HAP-1 (cell line): ENCODE data around the gene PLA2G4A.

ENCODE experiments used
- DNase-seq, 2 experiments: peaks; one replicate each; pipeline ENCODE4 v3.0.0-alpha.2; 2016 to 2020; ENCODE audit warnings: low spot score in 2 of 2
- H3K27me3 ChIP-seq: fragments of 250-450 bp; sonication (Bioruptor Pico); 2 replicates; pipeline ENCODE4 v1.5.1; 2020; ENCODE audit warnings: low read depth, mild to moderate bottlenecking, moderate library complexity
- H3K36me3 ChIP-seq: fragments of 250-450 bp; sonication (Bioruptor Pico); replicated peaks from 2 replicates; pipeline ENCODE4 v1.5.1; 2020; ENCODE audit warnings: mild to moderate bottlenecking
- H3K4me1 ChIP-seq: fragments of 250-450 bp; sonication (Bioruptor Pico); 2 replicates; pipeline ENCODE4 v1.5.1; 2020; ENCODE audit warnings: mild to moderate bottlenecking
- H3K4me3 ChIP-seq: fragments of 250-450 bp; sonication (Bioruptor Pico); 2 replicates; pipeline ENCODE4 v1.5.1; 2020; ENCODE audit warnings: mild to moderate bottlenecking, moderate library complexity
- H3K9me3 ChIP-seq: fragments of 250-450 bp; sonication (Bioruptor Pico); 2 replicates; pipeline ENCODE4 v1.5.1; 2020; ENCODE audit warnings: mild to moderate bottlenecking, moderate library complexity
- in situ Hi-C: fragments of 300-500 bp; cut with MboI; formaldehyde crosslinking; loops from 3 replicates; pipeline ENCODE4 v1.14.3; 2020; ENCODE audit warnings: low sequenced_read_pairs, inconsistent platforms, mixed read lengths

Gene PLA2G4A

DNA sequence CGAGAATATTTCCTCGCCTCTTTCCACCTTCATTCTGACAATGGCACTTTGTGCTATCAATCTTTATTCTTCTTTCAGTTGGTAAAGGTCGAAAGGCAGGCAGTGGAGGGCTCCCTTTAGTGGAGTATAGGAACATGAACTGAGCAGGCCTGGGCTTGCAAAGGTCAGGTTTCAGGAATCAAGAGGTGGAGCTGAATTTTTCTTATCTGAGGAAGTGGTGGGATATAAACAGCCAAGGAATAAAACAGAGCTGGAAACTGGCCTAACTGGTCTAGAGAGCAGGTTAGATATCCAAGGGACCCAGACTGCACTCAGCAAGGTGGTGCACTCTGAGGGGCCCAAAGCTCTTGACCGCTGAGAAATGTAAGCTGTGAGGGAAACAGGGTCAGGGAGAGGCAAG lies 99.1 kb downstream of the PLA2G4A start:
- Histone ChIP-seq H3K27me3 (no peaks in the 10 kb centered on the region), H3K9me3 (no peaks in the 10 kb centered on the region), H3K36me3 (0 out of 2 replicates have a peak, but pooled peaks cover 3% of the 10 kb centered on the region), H3K4me1 (no peaks in the 10 kb centered on the region; the same call in 1 of the 2 replicates), H3K4me3 (no peak overlapping the region)
- in situ Hi-C loops = no loop called here
- DNase-seq = no peak

DNA sequence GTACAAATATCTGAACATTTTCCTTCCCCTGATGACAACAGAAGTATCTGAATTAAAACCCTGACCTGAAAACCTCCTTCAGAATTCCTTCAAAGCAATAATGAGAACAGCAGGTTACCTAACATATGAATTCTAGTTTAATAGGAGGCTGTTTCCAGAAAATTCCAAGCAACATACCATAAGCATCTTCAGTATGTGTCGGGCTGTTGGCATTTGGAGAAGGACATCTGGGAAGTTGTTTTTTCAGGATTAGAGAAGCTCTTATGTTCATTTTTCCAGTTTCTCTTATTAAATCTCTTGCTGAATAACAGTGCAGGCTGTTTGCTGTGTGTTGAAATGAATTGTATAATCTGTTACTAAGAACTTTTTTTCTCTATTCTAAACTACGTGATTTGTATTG lies 101.5 kb downstream of the PLA2G4A start:
- no peaks in the 10 kb centered on the region for H3K9me3 ChIP-seq
- no peaks in the 10 kb centered on the region for H3K36me3 ChIP-seq
- no peak overlapping the region for H3K4me3 ChIP-seq
- no peaks in the 10 kb centered on the region for H3K27me3 ChIP-seq
- in situ Hi-C loops = no loop called here
- no peaks in the 10 kb centered on the region for H3K4me1 ChIP-seq
- DNase-seq = no peak

DNA sequence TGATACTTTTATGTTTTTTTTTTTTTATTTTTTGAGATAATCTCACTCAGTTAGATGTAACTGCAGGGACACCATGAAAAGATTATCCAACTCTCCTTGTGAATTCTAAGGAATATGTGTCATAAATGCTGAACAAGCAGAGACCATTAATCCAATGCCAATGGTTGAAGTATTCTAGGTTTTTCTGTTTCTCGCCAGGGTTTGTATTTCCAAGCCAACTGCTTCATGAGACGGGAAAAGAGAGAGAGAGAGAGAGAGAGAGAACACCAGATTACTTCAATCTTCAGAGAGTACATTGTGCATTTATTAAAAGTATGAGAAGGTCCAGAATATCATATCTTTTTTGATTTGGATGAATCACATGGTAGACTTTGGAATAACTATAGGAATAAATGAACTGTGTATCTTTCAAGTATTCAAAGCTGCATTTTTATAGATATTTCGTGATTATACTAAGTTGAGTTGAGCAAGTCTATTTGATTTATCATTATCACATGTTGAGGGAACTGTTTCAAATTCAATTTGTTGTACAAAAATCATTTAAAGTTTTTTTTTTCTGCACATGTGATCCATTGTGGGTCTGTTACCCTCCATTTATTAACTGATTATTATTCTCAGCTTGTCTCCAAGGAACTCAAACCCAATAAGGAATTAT lies 108.4 kb downstream of the PLA2G4A start:
- no peaks in the 10 kb centered on the region for H3K27me3 ChIP-seq
- H3K36me3 ChIP-seq = no peaks in the 10 kb centered on the region; the same call in 1 of the 2 replicates
- no peaks in the 10 kb centered on the region for H3K9me3 ChIP-seq
- in situ Hi-C loops = no loop called here
- no peak for DNase-seq
- no peaks in the 10 kb centered on the region; the same call in 1 of the 2 replicates for H3K4me1 ChIP-seq
- no peak overlapping the region for H3K4me3 ChIP-seq

DNA sequence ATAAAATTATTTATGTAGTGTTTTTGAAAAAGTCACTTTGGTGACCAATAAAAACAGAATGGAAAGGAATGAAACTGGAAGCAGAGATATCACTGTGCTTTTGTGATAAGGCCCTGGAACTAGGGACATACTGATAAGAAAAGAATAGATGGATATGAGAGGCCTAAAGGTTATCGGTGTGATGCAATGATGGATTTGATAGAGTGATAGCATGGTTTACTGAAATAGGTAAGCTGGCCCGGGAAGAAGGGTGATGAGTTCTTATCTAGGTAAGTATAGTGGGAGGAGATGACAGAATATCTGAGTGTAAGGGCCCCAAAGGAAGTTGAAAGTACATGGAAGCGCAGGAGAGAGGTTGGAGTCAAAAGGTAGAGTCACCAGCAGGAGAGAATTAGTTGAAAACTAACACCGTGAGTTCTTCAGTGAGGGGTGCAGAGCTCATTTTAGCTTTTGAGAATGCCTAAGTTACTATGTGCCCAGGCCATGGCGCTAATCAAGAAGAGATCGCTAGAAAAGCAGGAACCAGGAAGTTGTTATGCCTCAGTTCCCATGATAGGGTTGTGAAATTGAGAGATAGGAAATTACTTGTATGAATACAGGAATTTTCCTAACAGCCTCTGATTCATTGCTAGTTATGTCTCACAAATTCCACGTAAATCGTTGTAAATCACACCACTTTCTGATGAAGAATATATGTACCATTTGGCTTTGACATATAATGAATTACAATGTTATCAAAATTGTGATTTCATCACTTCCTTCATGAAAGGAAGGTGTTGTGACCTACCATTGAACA lies 115.3 kb downstream of the PLA2G4A start:
- no peak overlapping the region for H3K4me3 ChIP-seq
- DNase-seq = no peak
- no peaks in the 10 kb centered on the region for H3K36me3 ChIP-seq
- H3K9me3 ChIP-seq = no peaks in the 10 kb centered on the region
- in situ Hi-C loops = no loop called here
- H3K27me3 ChIP-seq = no peaks in the 10 kb centered on the region
- no peaks in the 10 kb centered on the region for H3K4me1 ChIP-seq

DNA sequence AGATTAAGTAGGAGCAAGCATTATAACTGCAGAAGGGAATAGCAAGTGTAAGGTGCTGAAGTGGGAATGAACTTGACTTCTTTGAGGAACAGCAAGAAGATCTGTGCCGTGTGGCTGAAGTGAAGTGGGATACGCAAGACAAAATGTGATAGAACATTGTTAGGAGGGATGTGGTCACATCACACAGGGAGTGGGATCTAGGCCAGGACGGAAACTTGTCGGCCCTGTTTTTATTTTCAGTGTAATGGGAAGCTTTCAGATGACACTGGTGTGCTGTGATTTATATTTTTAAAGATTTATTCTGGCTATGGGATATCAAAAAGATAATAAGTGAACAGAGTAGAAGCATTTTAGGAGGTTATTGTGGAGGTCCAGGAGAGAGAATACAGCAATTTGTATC lies 116.4 kb downstream of the PLA2G4A start:
- H3K4me3 ChIP-seq = no peak overlapping the region
- in situ Hi-C loops = no loop called here

DNA sequence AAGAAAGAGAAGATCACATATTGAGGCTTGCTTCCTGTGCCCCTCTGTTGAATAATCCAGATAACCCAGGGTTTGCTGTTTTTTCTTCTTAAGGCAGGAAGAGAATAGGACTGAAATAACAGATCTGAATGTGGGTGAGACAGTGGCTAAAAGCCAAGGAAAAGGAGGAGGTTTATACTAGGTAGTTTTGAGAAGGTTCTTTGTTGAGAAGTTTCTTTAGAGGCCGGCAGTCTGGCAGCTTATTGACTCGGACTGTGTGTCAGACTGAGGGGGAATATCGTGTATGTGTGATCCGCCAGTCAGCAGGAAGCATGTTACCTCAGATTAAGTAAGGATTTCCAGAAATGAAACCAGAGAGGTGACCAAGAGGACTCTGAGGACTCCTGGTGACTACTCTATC lies 119.8 kb downstream of the PLA2G4A start:
- H3K9me3 ChIP-seq = no peaks in the 10 kb centered on the region
- no peak for DNase-seq
- no peaks in the 10 kb centered on the region for H3K4me1 ChIP-seq
- H3K36me3 ChIP-seq = no peaks in the 10 kb centered on the region
- H3K4me3 ChIP-seq = no peak overlapping the region
- no peaks in the 10 kb centered on the region for H3K27me3 ChIP-seq
- in situ Hi-C loops = no loop called here

More for the DNA sequence above, 116.4 kb downstream of the PLA2G4A start:
- Histone ChIP-seq H3K9me3 (no peaks in the 10 kb centered on the region), H3K27me3 (no peaks in the 10 kb centered on the region), H3K36me3 (no peaks in the 10 kb centered on the region), H3K4me1 (no peaks in the 10 kb centered on the region)
- no peak for DNase-seq

DNA sequence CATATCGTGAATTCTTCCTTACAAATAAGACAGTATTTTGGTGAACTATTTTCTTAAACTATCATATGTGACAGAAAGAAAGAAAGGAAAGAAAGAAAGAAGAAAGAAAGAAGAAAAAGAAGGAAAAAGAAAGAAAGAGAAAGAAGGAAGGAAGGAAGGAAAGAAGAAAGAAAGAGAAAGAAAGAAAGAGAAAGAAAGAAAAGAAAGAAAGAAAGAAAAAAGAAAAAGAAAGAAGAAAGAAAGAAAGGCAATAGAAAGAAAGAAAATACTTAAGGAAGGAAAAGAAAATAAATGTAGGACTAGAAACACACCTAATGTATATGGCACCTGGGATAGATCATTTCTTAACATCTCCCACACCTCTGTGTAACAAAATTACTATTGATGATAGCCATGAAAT lies 120.4 kb downstream of the PLA2G4A start:
- no peak overlapping the region for H3K4me3 ChIP-seq
- H3K9me3 ChIP-seq = no peaks in the 10 kb centered on the region
- DNase-seq = no peak
- in situ Hi-C loops = no loop called here
- no peaks in the 10 kb centered on the region for H3K36me3 ChIP-seq
- no peaks in the 10 kb centered on the region for H3K4me1 ChIP-seq
- H3K27me3 ChIP-seq = no peaks in the 10 kb centered on the region

DNA sequence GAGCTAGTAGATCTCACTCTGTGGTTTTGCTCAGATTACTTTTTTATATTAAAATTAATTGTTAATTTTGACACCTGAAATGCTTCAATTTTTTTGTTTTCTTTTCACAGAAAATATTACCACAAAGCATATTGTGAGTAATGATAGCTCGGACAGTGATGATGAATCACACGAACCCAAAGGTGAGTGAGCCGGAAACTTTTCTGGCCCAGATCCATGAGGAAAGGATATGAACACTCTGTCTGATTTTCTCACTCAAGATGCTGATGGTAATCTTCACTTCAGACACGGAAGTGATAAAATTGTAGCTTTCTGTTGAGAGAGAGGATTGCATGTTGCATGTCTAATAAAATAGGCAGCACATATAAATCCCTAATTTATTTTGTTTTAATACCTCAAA lies 121.8 kb downstream of the PLA2G4A start:
- Histone ChIP-seq H3K27me3 (no peaks in the 10 kb centered on the region), H3K9me3 (no peaks in the 10 kb centered on the region), H3K36me3 (no peaks in the 10 kb centered on the region), H3K4me3 (no peak overlapping the region), H3K4me1 (no peaks in the 10 kb centered on the region)
- no peak for DNase-seq
- in situ Hi-C loops = no loop called here

DNA sequence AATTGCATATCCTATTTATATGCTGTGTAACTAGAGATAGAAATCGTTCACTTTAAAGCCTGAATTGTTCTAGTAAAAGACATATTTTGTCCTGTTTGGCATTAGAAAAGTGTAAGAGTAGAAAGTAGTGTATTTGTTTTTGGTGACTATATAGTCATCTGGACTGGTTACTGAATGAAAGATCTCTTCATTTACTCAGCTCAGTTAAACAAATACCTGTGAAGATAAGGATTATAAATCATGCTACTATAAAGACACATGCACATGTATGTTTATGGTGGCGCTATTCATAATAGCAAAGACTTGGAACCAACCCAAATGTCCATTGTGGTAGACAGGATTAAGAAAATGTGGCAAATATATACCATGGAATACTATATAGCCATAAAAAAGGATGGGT lies 125.1 kb downstream of the PLA2G4A start:
- in situ Hi-C loops = no loop called here
- Histone ChIP-seq H3K4me3 (no peak overlapping the region), H3K36me3 (no peaks in the 10 kb centered on the region), H3K4me1 (no peaks in the 10 kb centered on the region), H3K27me3 (no peaks in the 10 kb centered on the region), H3K9me3 (no peaks in the 10 kb centered on the region)
- DNase-seq = no peak

DNA sequence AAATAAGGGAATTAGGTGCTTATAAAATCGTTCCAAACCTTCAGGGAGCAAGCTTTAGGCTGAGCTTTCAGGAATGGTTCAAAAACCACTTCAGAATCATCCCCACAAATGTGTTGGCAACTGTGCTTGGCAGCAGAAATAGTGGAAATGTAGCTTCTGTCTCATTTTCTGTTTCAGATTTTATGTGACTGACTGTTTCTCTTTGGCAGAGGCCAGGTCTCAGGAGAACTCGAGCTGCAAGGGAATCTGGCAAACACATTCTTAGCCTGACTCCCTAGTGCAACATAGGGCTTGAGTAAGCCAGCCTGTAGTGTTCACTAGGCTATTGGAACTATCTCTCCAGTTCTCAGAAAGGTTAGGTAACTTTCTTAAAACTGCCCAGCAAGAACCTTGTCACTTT lies 128.6 kb downstream of the PLA2G4A start:
- Histone ChIP-seq H3K4me1 (no peaks in the 10 kb centered on the region), H3K36me3 (no peaks in the 10 kb centered on the region), H3K4me3 (no peak overlapping the region), H3K9me3 (no peaks in the 10 kb centered on the region), H3K27me3 (no peaks in the 10 kb centered on the region)
- in situ Hi-C loops = no loop called here
- no peak for DNase-seq

DNA sequence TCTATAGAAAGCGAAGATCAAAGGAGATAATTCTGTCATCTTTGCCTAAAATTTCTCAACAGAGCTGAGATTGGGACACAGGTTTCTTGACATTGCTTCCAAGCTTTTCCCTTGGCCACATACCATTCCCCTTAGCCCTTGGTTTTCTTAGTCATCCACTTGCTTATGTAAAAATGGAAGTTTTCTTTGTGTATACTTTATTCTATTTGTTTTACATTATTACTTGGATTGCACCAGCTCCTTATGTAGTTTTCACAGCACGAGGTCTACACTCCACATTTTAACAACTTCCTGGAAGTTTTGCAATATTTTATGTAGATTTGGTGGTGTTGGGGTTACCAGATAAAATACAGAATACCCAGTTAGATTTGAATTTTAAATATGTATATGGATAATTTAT lies 129.8 kb downstream of the PLA2G4A start:
- H3K9me3 ChIP-seq = no peaks in the 10 kb centered on the region
- no peaks in the 10 kb centered on the region for H3K36me3 ChIP-seq
- DNase-seq = no peak
- H3K4me1 ChIP-seq = no peaks in the 10 kb centered on the region
- H3K27me3 ChIP-seq = no peaks in the 10 kb centered on the region
- in situ Hi-C loops = no loop called here
- no peak overlapping the region for H3K4me3 ChIP-seq

DNA sequence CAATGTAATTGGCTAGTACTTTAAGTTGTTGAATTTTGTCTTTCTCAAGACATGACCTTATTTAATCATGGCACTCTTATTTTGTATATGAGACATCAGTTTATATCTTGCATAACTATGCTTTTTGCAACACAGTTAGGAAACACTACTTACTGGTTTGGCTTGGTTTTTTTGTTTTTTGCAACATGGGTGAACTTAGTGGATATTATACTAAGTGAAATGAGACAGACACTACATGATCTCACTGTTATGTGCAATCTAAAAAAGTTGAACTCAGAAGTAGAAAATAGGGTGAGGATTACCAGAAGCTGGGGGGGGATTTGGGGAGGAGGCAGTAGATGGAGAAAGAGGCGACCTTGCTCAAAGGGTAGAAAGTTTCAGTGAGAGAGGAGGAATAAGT lies 132.1 kb downstream of the PLA2G4A start:
- no peaks in the 10 kb centered on the region for H3K9me3 ChIP-seq
- no peak overlapping the region for H3K4me3 ChIP-seq
- no peaks in the 10 kb centered on the region for H3K27me3 ChIP-seq
- H3K4me1 ChIP-seq = no peaks in the 10 kb centered on the region
- in situ Hi-C loops = no loop called here
- DNase-seq = no peak
- no peaks in the 10 kb centered on the region for H3K36me3 ChIP-seq

DNA sequence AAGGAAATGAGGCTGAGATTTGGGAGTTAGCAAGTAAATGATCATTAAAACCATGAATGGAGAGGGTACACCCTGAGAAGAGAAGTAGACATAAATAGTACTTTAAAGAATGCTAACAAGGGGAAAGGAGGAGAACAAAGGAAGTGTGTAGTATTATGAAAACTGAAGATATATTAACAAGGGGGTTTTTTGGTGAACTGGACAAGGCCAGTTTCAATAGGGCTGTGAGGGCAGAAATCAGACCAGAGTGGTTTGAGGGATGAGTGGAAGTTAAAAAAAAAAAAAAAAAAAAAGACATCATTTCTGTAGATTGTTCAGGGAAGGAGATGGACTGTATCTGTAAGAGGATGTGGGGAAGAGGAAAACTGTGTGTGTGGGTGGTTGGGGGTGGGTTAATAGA lies 137.1 kb downstream of the PLA2G4A start:
- Histone ChIP-seq H3K9me3 (no peaks in the 10 kb centered on the region), H3K4me3 (no peak overlapping the region), H3K4me1 (peaks cover 6% of the 10 kb centered on the region), H3K27me3 (no peaks in the 10 kb centered on the region), H3K36me3 (no peaks in the 10 kb centered on the region)
- no peak for DNase-seq
- in situ Hi-C loops = no loop called here

DNA sequence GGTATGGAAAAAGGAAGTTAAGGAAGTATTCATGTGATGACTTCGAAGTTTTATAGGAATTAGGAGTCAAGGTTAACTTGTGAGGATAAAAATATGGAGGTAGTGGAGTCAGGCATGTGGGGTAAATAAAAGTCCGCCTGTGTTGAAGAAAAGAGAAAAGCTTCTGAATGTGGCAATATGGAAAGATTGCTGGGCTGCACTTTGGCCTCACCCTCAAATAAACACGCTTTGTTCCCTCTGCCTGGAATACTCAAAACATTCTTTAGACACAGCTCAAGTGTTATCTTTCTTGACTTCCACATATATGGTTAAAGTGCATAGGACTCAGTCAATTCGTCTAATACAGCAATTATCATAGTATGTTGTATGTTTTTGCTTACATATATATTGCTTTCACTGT lies 137.7 kb downstream of the PLA2G4A start:
- in situ Hi-C loops = no loop called here
- Histone ChIP-seq H3K27me3 (no peaks in the 10 kb centered on the region), H3K4me3 (no peak overlapping the region), H3K36me3 (no peaks in the 10 kb centered on the region), H3K9me3 (no peaks in the 10 kb centered on the region), H3K4me1 (peaks cover 6% of the 10 kb centered on the region)
- DNase-seq = no peak
